H54 (cell line): Measurements from ENCODE around the gene PHF5A.
A peak's percentile ranks its signal among the peaks of the same experiment; 100 is the strongest.
"Not testable (repeated sequence)": the region's sequence is repeated elsewhere in the genome, so short reads cannot be mapped to it uniquely, and the experiment has no call there.

Experiments used
- DNase-seq: peaks from one replicate; pipeline ENCODE4 v3.0.0; 2011; ENCODE audit warnings: low spot score, mixed read lengths; ENCODE audit not compliant: insufficient read length
- FAIRE-seq: peaks from 3 replicates; lab custom pipeline; 2011; peaks lifted over from hg19 to GRCh38; lab: Jason Lieb, UNC
- POLR2A ChIP-seq: IDR thresholded peaks from 2 replicates; pipeline ENCODE4 v1.6.1; 2011; ENCODE audit warnings: low read depth, mild to moderate bottlenecking, low read length

The PHF5A gene

GRCh38 chr22:41447435-41448188 is 20.9 kb downstream of the PHF5A start:
- no peak for FAIRE-seq
- TF ChIP-seq POLR2A, result peak; percentile 27; the same call in 1 of the 2 replicates
- no peak for DNase-seq

- DNase-seq (no peak), FAIRE-seq (no peak)
- peak; percentile 99 for TF ChIP-seq POLR2A
These were observed 21.7 kb downstream of the PHF5A start, which contains the start of gene TOB2 for GRCh38 chr22:41446639-41447434. TOB2 (minus strand) TSS chr22:41446801; CDS start chr22:41437345, 9,456 bp downstream.

- DNase-seq (no peak), FAIRE-seq (no peak)
- TF ChIP-seq POLR2A, result no peak
These were observed 22.4 kb downstream of the PHF5A start for GRCh38 chr22:41446057-41446501.

- FAIRE-seq, result no peak
- no peak for DNase-seq
- TF ChIP-seq POLR2A, result no peak
These were observed 23.1 kb downstream of the PHF5A start for GRCh38 chr22:41445129-41446056.

GRCh38 chr22:41444360-41445128 is 23.9 kb downstream of the PHF5A start:
- DNase-seq, result peak; percentile 75
- TF ChIP-seq POLR2A, result no peak
- FAIRE-seq, result peak; percentile 23

- TF ChIP-seq POLR2A, result no peak
- FAIRE-seq (no peak), DNase-seq (no peak)
These were observed 26.2 kb downstream of the PHF5A start for GRCh38 chr22:41442240-41442792.

- DNase-seq, FAIRE-seq: not testable (repeated sequence)
These were observed 28.0 kb downstream of the PHF5A start for GRCh38 chr22:41440511-41440910.

- no peak for DNase-seq
- TF ChIP-seq POLR2A, result no peak
- no peak for FAIRE-seq
These were observed 31.3 kb downstream of the PHF5A start for GRCh38 chr22:41437198-41437597.

- no peak for DNase-seq
- FAIRE-seq, result no peak
- no peak for TF ChIP-seq POLR2A
These were observed 32.0 kb downstream of the PHF5A start for GRCh38 chr22:41436322-41437113.

- DNase-seq (no peak), FAIRE-seq (no peak)
- TF ChIP-seq POLR2A, result no peak
These were observed 32.9 kb downstream of the PHF5A start for GRCh38 chr22:41435560-41435959.

- not testable (repeated sequence) for FAIRE-seq, DNase-seq
These were observed 34.0 kb downstream of the PHF5A start for GRCh38 chr22:41434361-41435003.

GRCh38 chr22:41433480-41433879 is 35.0 kb downstream of the PHF5A start:
- DNase-seq, FAIRE-seq: not testable (repeated sequence)
